GM20000 (cell line): Measurements from ENCODE around the gene LPCAT2.

Experiments
- DNase-seq: peaks from one replicate; pipeline ENCODE4 v3.0.0; 2012; ENCODE audit warnings: low spot score
- TF ChIP-seq, protein P1 (sequence below): IDR thresholded peaks from 2 replicates; pipeline ENCODE4 v1.5.1; 2012; ENCODE audit warnings: mild to moderate bottlenecking, control low read depth; ENCODE audit errors: extremely low read depth, missing control alignments

Gene LPCAT2

DNA sequence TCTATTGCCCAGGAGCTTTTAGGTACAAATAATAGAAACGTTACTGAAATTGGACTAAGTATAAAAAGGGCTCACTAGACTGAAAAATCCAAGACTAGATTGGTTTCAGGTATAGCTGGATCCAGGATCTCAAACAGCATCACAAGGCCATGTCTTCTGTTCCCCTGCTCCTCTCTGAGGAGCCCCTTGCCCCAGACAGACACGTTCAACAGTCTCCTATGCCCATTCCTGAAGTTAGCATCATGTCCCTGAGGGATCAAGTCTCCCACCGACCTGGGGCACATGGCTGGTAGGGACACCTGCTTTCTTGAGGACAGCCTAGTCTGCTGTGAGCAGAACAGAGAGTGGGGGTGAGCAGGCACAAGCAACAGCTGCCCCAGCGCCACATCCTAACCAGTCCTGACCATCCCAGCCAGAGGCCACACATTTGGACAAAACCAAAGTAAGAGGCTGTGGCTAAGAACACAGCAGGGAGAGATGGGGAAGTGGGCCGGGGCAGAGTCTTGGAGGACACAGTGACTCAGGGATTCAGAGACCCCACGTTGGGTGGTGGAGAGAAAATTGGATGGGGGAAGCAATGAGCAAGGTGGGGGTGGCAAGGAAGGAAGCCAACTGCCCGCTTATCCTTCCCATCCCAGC lies 40.4 kb upstream of the LPCAT2 start:
- TF ChIP-seq, protein P1, sequence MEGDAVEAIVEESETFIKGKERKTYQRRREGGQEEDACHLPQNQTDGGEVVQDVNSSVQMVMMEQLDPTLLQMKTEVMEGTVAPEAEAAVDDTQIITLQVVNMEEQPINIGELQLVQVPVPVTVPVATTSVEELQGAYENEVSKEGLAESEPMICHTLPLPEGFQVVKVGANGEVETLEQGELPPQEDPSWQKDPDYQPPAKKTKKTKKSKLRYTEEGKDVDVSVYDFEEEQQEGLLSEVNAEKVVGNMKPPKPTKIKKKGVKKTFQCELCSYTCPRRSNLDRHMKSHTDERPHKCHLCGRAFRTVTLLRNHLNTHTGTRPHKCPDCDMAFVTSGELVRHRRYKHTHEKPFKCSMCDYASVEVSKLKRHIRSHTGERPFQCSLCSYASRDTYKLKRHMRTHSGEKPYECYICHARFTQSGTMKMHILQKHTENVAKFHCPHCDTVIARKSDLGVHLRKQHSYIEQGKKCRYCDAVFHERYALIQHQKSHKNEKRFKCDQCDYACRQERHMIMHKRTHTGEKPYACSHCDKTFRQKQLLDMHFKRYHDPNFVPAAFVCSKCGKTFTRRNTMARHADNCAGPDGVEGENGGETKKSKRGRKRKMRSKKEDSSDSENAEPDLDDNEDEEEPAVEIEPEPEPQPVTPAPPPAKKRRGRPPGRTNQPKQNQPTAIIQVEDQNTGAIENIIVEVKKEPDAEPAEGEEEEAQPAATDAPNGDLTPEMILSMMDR = no peak
- DNase-seq = no peak

DNA sequence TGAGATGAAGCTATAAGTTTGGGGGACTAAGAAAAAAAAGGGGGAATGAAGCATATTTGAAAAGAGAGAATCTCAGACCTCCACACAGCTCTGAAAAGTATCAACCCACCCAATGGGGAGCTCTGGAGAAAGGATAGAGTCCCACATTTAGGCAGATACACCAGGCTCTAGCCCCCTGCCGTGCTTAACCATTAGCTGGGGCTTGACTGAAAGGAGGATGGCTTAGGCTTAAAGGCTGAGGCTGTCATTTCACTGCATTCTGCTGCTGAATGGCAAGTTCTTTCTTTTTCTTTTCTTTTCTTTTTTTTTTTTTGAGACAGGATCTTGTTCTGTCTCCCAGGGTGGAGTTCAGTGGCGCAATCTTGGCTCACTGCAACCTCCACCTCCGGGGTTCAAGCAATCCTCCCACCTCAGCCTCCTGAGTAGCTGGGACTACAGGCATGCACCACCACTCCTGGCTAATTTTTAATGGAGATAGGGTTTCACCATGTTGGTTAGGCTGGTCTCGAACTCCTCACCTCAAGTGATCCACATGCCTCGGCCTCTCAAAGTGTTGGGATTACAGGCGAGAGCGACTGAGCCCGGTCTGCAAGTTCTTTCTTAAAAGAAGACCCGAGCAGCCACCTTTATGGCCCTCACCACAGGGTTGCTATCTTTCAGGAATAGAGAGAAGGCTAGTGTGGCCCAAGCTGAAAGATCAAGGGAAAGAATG lies 38.9 kb upstream of the LPCAT2 start:
- DNase-seq = no peak
- TF ChIP-seq, protein P1 = no peak

DNA sequence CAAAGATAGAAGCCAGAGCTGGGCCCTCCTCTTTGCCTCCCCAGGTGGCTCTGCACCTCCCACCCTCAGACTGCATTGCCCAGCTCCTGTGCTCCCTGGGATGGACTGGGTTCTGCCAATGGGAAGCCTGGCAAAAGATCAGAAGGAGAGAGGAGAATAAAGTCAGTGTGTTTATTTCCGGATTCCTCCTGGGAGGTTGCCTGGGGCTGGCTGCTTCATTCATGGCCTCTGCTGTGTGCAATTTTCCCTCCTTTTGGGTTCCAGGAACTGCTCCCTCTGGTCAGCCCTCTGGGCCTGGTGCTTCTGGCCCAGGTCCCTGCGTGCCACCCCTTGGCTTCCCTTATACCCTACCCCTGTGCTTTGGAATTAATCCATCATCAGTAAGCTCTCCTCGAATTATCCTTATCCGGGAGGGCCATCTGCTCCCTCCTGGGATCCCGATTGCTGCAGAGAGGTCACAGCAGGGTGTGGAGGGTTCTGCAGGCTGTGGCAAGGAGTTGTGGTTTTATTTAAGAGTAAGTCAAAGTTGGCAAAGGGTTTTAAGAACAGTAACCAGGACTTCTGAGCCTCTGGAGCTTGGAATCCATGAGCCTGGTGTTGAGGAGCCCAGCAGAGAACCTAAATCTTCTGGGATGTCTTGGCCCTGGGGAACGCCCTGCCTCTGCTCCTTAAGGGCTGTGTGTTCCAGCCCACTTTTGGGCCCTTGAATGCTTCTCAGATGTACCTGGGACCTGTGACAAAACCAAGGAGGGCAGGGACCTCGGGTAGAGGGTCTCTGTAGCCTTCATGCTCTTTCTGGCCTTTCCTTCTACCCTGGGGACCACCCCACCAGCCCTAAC lies 38.1 kb upstream of the LPCAT2 start:
- DNase-seq = no peak
- TF ChIP-seq, protein P1 = no peak

DNA sequence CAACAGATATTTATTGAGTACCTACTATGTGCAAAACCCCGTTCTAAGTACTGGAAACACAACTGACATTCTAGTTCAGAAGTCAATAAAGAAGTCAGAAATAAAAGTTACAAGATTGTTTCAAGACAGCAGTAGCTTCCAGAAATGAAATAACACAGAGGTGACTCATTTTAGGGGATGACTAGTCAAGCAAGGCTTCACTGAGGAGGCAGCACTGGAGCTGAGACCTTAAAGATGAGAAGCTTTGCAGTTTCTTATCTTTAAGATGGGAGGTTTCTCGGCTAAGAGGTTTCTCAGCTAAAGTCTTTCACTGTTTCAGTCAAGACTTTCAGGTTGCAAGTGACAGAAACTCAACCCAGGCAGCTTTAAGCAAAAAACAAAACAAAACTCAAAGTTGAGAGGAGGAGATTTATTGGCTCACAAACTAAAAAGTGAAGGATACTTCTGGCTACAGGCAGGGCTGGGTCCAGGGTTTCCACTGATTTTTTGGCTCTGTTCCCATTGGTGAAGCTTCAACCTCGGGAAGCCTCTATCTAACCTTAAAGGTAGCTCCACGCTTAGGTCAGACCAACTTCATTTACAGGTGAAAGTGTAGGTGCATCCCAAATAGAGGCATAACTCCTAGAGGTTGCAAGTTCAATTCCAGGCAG lies 37.3 kb upstream of the LPCAT2 start:
- DNase-seq = no peak
- TF ChIP-seq, protein P1 = no peak

DNA sequence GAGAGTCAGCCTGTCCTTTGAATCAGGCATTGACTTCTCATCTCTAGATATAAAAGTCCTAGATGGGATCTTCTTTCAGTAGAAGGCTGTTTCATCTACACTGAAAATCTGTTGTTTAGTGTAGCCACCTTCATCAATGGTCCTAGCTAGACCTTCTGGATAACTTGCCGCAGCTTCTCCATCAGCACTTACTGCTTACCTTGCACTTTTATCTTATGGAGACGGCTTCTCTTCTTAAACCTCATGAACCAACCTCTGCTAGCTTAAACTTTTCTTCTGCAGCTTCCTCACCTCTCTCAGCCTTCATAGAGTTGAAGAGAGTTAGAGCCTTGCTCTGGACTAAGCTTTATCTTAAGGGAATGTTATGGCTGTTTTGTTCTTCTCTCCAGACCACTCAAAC lies 35.3 kb upstream of the LPCAT2 start:
- no peak for DNase-seq
- TF ChIP-seq, protein P1 = no peak

DNA sequence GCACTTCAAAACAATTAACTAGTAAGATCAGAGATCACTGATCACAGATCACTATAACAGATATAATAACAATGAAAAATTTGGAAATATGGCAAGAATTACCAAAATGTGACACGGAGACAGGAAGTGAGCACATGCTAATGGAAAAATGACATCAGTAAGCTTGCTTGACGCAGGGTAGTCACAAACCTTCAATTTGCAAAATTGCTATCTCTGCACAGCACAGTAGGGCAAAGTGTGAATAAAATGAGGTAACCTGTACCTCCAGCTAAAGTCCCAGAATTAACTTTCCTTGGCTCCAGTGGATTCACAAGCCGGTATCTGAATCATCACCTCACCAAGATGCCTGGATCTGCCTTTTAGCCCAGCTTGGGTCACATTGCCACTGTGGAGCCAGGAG lies 34.1 kb upstream of the LPCAT2 start:
- DNase-seq = no peak
- TF ChIP-seq, protein P1 = no peak
